Fibroblast of lung (primary cell): ENCODE measurements around the gene HMGN4.

Experiments
- CTCF ChIP-seq, 2 donors: IDR thresholded peaks in 1 of 2; conservative IDR thresholded peaks in 1 of 2; 1 replicate in 1 of 2; 2 replicates in 1 of 2; pipeline ENCODE4 v1.5.1; 2011 to 2012; ENCODE audit warnings: low read length in 2 of 2, control low read depth in 1 of 2, inconsistent platforms in 1 of 2, low read depth in 1 of 2, mild to moderate bottlenecking in 1 of 2
- EZH2 ChIP-seq: IDR thresholded peaks from 2 replicates; pipeline ENCODE4 v1.5.1; 2012; ENCODE audit warnings: low read length, control low read depth, mild to moderate bottlenecking; ENCODE audit errors: missing control alignments

- TF ChIP-seq CTCF (conservative IDR thresholded peaks at IDR 0.05 in 1 of 2, IDR thresholded peaks at IDR 0.05 in 1 of 2; ENCODE audit: low read depth in 1 of 2, low read length in 2 of 2) (no peak), EZH2 (no peak)
These were observed 11.2 kb upstream of the HMGN4 start for GRCh38 chr6:26526928-26527327.
